DMS53 treated with DMSO at 0.1 percent for 48 hours (cell line): ENCODE measurements around the gene TRIP10.
"Not testable (repeated sequence)": the region's sequence is repeated elsewhere in the genome, so short reads cannot be mapped to it uniquely, and the experiment has no call there.

Source experiments
- DNase-seq: peaks from one replicate; lab custom pipeline; 2025; ENCODE audit not compliant: unreplicated experiment; lab: John Stamatoyannopoulos, UW

Gene TRIP10

GRCh38 chr19:6739390-6739882 is at the start of gene TRIP10:
TSS of gene TRIP10 (plus strand) at chr19:6739680. CDS start at chr19:6739762, 82 bp downstream.
- no peak for DNase-seq

- no peak for DNase-seq
These were observed 49.2 kb upstream of the TRIP10 start for GRCh38 chr19:6690160-6690885.

- no peak for DNase-seq
These were observed 48.1 kb upstream of the TRIP10 start for GRCh38 chr19:6691342-6691741.

- no peak for DNase-seq
These were observed 47.5 kb upstream of the TRIP10 start for GRCh38 chr19:6692027-6692426.

GRCh38 chr19:6693056-6693471 is 46.4 kb upstream of the TRIP10 start:
- DNase-seq: no peak

GRCh38 chr19:6693681-6694080 is 45.8 kb upstream of the TRIP10 start:
- DNase-seq: no peak

- DNase-seq: no peak
These were observed 45.2 kb upstream of the TRIP10 start for GRCh38 chr19:6694147-6694815.

GRCh38 chr19:6696239-6696820 is 43.1 kb upstream of the TRIP10 start:
- DNase-seq: no peak

- DNase-seq: no peak
These were observed 42.2 kb upstream of the TRIP10 start for GRCh38 chr19:6697291-6697690.

- DNase-seq: no peak
These were observed 39.5 kb upstream of the TRIP10 start for GRCh38 chr19:6699935-6700334.

- DNase-seq: no peak
These were observed 38.7 kb upstream of the TRIP10 start for GRCh38 chr19:6700586-6701316.

GRCh38 chr19:6705931-6706632 is 33.4 kb upstream of the TRIP10 start:
- DNase-seq: no peak

- no peak for DNase-seq
These were observed 32.9 kb upstream of the TRIP10 start for GRCh38 chr19:6706633-6706958.

- DNase-seq: no peak
These were observed 32.3 kb upstream of the TRIP10 start for GRCh38 chr19:6707011-6707657.

GRCh38 chr19:6707658-6708018 is 31.8 kb upstream of the TRIP10 start:
- DNase-seq: no peak

- no peak for DNase-seq
These were observed 31.1 kb upstream of the TRIP10 start for GRCh38 chr19:6708346-6708745.

GRCh38 chr19:6708913-6709312 is 30.6 kb upstream of the TRIP10 start:
- DNase-seq: not testable (repeated sequence)

- no peak for DNase-seq
These were observed 29.9 kb upstream of the TRIP10 start for GRCh38 chr19:6709549-6709948.

GRCh38 chr19:6710273-6711077 is 29.0 kb upstream of the TRIP10 start:
- DNase-seq: no peak

- no peak for DNase-seq
These were observed 28.5 kb upstream of the TRIP10 start for GRCh38 chr19:6711078-6711361.
